Mucosa of rectum (tissue), 2 donors: ENCODE results near the gene NOMO2.
"Not testable (repeated sequence)": the region's sequence is repeated elsewhere in the genome, so short reads cannot be mapped to it uniquely, and the experiment has no call there.

Experiments used
- H3K27ac ChIP-seq, 2 donors: one replicate each; pipeline ENCODE4 v1.7.0; 2013; ENCODE audit warnings: inconsistent platforms in 2 of 2, low read depth in 2 of 2, low read length in 2 of 2
- H3K27me3 ChIP-seq, 2 donors: one replicate each; pipeline ENCODE4 v1.7.0; 2013; ENCODE audit warnings: low read length in 2 of 2; ENCODE audit not compliant: control insufficient read depth in 2 of 2, insufficient read depth in 2 of 2
- H3K36me3 ChIP-seq, 2 donors: one replicate each; pipeline ENCODE4 v1.7.0; 2013; ENCODE audit warnings: low read length in 2 of 2; ENCODE audit not compliant: control insufficient read depth in 2 of 2, insufficient read depth in 2 of 2
- H3K4me1 ChIP-seq, 2 donors: one replicate each; pipeline ENCODE4 v1.7.0; 2013; ENCODE audit warnings: low read length in 2 of 2, mild to moderate bottlenecking in 1 of 2; ENCODE audit not compliant: control insufficient read depth in 2 of 2, insufficient read depth in 2 of 2
- H3K4me3 ChIP-seq, 2 donors: one replicate each; pipeline ENCODE4 v1.7.0; 2013; ENCODE audit warnings: low read length in 2 of 2
- H3K9ac ChIP-seq, 2 donors: one replicate each; pipeline ENCODE4 v1.7.0; 2013; ENCODE audit warnings: low read length in 2 of 2, low read depth in 1 of 2, mild to moderate bottlenecking in 1 of 2
- H3K9me3 ChIP-seq, 2 donors: one replicate each; pipeline ENCODE4 v1.7.0; 2013; ENCODE audit warnings: low read length in 2 of 2; ENCODE audit not compliant: control insufficient read depth in 2 of 2
- donor health status: healthy.
- donor health status: Normal muscosa, but diverticular disease.

Gene NOMO2

DNA sequence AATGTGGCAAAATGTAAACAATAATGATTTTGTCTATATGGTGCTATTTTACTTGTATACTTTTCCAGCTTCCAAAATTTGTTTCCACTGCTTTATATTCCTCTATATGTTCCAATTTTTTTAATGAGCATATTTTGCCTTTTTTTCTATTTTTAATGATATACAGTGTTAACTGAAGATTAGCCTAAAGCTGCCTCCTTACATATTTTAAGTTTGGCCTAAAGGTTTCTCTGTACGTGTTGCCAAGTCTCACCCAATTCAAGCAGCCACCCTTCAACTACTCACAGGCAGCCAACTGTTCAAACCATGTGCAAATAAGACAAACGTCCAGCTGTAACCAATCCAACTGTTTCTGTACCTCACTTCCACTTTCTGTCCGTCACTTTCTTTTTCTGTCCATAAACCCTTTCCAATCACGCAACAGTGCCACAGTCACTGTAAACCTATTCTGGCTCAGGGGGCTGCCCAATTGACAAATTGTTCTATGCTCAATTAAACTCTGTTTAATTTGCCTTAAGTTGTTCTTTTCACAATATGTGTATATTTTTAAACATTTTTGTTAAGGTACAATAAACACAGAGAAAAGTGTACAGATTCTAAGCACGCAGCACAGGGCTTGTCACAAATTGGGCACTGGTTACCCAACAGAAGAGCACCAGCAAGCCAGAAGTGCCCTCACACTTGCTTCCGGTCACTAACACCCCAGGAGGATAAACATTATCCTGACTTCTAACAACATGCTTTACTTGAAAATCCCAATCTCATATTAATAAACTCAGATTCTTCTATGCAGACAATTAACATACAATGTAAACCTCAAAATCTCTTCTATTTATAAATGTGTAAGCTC, 17.4 kb downstream of the NOMO2 start:
- H3K27me3 ChIP-seq, H3K4me3 ChIP-seq, H3K4me1 ChIP-seq, H3K36me3 ChIP-seq, H3K9me3 ChIP-seq, H3K27ac ChIP-seq, H3K9ac ChIP-seq: not testable (repeated sequence)

DNA sequence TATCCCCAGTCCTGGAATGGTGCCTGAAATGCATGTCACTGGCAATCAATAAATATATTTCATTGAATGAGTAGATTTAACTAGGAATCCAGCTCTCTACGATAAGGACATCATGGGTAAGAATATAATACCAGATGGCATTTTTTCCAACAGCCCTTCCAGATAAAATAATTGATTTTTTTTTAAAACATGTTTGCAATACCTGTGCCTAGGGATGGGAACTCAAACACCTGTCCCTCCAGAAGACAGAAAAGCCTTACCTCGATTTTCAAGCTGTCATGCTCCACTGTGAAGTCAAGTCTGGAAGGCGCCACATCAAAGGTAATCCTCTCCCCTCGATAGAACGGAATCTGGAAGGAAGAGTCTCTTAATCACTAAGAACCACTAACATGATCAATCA, 20.0 kb downstream of the NOMO2 start:
- H3K9me3 ChIP-seq, H3K27me3 ChIP-seq, H3K4me1 ChIP-seq: not testable (repeated sequence)

DNA sequence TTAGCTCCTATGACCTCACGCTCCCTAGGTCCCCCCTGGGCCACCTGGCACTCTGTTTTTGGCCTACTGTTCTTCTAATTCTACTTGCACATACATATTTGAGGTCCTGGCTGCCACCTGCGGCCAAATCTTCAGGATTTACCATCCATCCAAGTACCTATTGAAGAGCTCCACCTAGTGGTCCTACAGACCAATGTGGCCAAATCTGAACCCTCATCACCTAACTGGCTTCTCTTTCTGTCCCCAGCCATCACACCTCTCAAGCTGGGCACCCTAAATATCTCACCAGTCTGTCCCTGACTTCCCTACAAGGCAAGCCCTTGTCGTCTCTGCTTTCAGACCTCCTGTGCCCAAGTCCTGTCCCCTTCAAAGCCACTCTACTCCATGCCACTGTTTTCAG, 24.9 kb downstream of the NOMO2 start:
- not testable (repeated sequence) for H3K4me3 ChIP-seq, H3K36me3 ChIP-seq, H3K9ac ChIP-seq, H3K27ac ChIP-seq, H3K9me3 ChIP-seq, H3K4me1 ChIP-seq, H3K27me3 ChIP-seq

More for the DNA sequence above, 20.0 kb downstream of the NOMO2 start:
- not testable (repeated sequence) for H3K27ac ChIP-seq, H3K9ac ChIP-seq, H3K4me3 ChIP-seq, H3K36me3 ChIP-seq

DNA sequence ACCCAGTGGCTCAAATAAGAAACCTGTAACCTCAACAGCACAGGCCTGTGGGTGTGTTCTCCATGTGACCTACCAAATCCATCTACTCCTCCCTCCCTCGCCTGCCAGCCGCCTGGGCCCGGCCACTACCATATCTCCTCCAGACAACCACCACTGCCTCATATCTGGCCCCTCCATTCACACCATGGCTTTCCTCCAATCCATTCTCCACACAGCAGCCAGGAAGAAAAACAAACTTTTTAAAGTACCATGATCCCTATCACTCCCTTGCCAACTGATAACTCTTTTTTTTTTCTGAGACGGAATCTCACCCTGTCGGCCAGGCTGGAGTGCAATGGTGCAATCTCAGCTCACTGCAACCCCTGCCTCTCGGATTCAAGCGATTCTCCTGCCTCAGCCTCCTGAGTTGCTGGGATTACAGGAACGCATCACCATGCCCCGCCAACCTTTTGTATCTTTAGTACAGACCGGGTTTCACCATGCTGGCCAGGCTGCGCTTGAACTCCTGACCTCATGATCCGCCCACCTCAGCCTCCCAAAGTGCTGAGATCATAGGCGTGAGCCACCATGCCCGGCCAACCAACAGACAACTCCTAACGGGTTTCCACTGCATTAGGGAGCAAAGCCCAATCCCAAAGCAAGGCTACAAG, 26.3 kb downstream of the NOMO2 start:
- H3K4me1 ChIP-seq, H3K27me3 ChIP-seq, H3K4me3 ChIP-seq, H3K9ac ChIP-seq, H3K9me3 ChIP-seq, H3K36me3 ChIP-seq, H3K27ac ChIP-seq: not testable (repeated sequence)

DNA sequence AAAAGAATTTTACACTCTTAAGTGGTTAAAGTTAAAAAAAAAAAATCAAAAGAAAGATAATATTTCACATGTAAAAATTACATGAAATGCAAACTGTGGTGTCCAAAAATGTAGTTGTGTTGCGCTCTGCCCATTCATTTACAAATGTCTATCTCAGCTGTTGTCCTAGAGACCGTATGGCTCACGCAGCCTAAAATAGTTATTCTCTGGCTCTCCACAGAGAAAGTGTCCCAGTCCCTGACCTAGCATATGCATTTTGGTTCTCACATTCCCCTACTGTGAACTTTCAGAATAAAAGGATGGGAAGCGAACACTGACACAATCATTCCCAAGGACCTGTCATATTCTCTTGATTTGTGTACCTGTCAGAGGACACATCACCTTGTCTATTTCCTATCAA, 27.6 kb downstream of the NOMO2 start:
- not testable (repeated sequence) for H3K27me3 ChIP-seq, H3K9me3 ChIP-seq, H3K36me3 ChIP-seq, H3K4me1 ChIP-seq, H3K4me3 ChIP-seq, H3K27ac ChIP-seq, H3K9ac ChIP-seq

DNA sequence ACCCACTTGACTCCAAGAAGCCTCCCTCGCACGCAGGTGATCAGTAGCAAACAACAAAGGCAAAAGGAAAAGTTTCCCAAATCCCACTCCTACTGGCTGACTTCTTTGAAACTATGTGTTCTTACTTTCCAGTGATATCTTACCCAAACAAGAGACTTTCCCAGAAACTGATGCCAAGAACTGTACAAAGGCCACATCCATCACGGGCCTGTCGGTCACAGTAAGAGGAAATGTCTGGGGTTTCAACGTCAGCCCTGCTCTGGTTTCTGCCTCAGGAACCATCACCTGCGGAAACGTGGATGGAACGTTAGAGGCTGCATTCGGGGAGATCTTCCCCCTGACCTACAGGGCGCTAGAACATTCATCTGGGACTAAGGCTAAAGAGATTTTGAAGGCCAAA, 30.6 kb downstream of the NOMO2 start:
- not testable (repeated sequence) for H3K27ac ChIP-seq, H3K9me3 ChIP-seq, H3K4me3 ChIP-seq, H3K27me3 ChIP-seq, H3K4me1 ChIP-seq, H3K9ac ChIP-seq, H3K36me3 ChIP-seq

DNA sequence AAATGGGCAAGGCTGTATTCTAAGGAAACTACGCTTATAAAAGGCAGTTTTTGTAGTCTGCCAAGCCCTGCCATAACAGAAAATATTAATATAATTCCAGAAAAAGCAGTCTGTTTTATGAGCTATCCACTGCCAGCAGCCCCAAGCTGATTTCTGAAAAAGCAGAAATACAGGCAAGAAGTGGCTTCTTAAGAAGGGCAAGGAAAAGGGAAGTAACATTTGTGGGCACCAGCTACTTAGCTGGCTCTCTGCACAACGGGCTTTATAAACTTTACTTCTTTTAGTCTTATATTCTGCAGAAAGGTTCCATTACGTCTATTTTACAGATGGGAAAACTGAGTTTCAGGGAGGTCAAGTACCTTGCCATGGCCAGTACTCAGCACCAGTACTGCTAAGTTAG, 31.6 kb downstream of the NOMO2 start:
- not testable (repeated sequence) for H3K9ac ChIP-seq, H3K27me3 ChIP-seq, H3K27ac ChIP-seq, H3K36me3 ChIP-seq, H3K4me3 ChIP-seq, H3K9me3 ChIP-seq, H3K4me1 ChIP-seq

DNA sequence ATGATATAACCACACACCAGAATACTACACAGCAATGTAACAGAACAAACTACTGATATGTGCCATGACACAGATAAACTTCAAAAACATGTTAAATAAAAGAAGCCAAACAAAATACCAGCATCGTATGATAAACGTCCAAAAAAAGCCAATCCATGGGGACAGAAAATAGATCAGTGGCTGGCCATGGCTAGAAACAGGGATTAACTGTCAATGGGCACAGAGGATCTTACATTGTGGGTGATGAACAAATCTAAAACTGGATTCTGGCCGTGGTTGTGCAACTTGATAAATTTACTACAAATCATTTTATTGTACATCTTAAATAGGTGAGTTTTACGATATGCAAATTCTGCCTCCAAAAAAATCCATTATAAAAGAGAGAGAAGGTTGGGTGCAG, 35.4 kb downstream of the NOMO2 start:
- H3K9me3 ChIP-seq, H3K27ac ChIP-seq, H3K4me1 ChIP-seq, H3K36me3 ChIP-seq, H3K4me3 ChIP-seq, H3K9ac ChIP-seq, H3K27me3 ChIP-seq: not testable (repeated sequence)

DNA sequence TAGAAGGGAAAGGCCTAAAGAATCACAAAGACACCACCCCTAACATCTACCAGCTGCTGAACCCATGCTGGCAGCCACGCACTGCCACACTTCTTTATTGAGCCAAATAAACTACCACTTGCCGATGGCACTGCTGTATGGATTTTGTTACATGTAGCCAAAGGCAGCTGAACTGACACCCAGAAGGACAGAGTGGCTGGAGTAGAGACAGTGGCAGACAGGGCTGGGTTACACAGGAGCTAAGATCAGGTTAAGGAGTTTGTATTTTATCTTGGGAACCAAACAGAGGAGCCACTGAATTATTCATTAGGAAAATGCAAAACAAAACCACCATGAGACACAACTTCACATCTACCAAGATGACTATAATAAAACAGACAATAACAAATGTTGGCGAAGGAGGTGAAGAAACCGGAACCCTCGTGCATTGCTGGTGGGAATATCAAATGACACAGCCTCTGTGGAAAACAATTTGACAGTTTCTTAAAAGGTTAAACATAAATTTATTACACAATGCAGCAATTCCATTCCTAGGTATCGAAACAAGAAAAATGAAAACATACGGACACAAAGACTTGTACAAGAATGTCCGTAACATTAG, 35.9 kb downstream of the NOMO2 start:
- not testable (repeated sequence) for H3K36me3 ChIP-seq, H3K4me1 ChIP-seq, H3K9me3 ChIP-seq, H3K27me3 ChIP-seq, H3K4me3 ChIP-seq, H3K27ac ChIP-seq, H3K9ac ChIP-seq

DNA sequence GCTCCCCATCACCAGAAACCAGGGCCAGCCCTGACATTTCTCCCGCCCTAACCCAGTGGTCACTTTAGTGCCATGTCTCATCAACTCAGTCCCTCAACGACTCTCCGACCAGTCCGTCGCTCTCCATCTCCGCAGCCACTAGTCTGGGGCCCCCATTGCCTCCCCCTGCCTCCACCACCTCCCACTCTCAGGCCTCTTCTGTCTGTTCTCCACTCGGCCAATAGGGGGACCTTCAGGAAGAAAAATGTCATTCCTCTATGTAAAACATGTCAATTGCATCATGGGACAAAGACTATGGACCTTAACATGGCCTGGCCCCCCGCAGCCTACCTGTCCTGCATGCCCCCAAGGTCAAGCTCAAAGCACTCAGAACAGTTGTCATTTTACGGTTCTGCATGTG, 39.3 kb downstream of the NOMO2 start:
- not testable (repeated sequence) for H3K9ac ChIP-seq, H3K27me3 ChIP-seq, H3K4me3 ChIP-seq, H3K9me3 ChIP-seq, H3K4me1 ChIP-seq, H3K36me3 ChIP-seq, H3K27ac ChIP-seq
